Erythroblast (primary cell): ENCODE measurements around the gene NDUFC2.
"Not testable (repeated sequence)": the region's sequence is repeated elsewhere in the genome, so short reads cannot be mapped to it uniquely, and the experiment has no call there.

Experiments used
- GATA1 ChIP-seq: IDR thresholded peaks from 2 replicates; pipeline ENCODE4 v1.6.1; 2011; ENCODE audit warnings: low read depth, mild to moderate bottlenecking, control low read depth, low read length, moderate library complexity
- POLR2A ChIP-seq: IDR thresholded peaks from 2 replicates; pipeline ENCODE4 v1.6.1; 2011; ENCODE audit warnings: mild to moderate bottlenecking, low read length

GRCh38 chr11:78028423-78028822 lies 51.2 kb downstream of the NDUFC2 start:
- not testable (repeated sequence) for TF ChIP-seq POLR2A, GATA1
